ENCODE results near the gene GNA15.
"Not testable (repeated sequence)": the region's sequence is repeated elsewhere in the genome, so short reads cannot be mapped to it uniquely, and the experiment has no call there.

GNA15 gene

DNA sequence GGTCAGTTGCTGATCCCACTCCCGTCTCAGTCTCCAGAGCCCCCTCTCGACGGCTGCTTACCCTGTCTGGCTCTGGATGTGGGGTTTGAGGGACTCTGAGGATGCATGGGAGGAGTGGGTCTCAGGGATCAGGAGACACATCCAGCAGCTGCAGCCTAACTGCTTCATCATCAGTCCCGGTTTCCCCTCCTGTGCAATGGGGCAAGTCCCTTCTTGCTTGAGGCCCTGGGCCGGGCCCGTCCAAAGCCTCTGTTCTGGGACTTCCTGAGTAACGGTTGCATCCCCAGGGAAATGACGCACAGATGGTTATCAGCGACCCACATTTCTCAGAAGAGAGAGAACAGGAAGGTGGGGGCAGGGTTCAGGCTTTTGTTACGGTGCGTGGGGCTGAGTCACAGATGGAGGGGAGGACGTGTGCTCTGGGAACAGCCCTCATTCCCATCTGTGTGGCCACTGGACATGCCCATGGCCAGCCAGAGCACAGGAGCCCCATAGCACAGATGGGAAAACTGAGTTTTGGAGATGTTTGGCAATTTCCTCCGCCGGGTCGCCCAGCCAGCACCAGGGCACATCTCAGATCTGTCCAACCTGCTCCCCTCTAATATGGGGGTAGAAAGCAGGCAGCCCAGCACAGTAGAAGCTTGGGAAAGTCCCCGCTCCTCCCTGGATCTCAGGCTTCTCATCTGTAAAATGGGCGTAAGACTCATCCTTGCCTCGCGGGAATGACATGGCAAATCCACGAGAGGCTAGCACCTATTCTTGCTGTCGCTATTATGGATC, 19.3 kb downstream of the GNA15 start:
- H3K27ac Mint-ChIP-seq: no peak overlapping the region
- peaks cover 6% of the 10 kb centered on the region for H3K4me1 Mint-ChIP-seq
- H3K9me3 Mint-ChIP-seq: peaks cover 1% of the 10 kb centered on the region
- peaks cover 1% of the 10 kb centered on the region for H3K36me3 Mint-ChIP-seq
- H3K27me3 Mint-ChIP-seq: no peaks in the 10 kb centered on the region
- ATAC-seq (ENCODE audit: low read depth): peak; percentile 98
- DNase-seq (ENCODE audit: low spot score in 2 of 2): peak; percentile 50 to 65
- no peak overlapping the region for H3K4me3 Mint-ChIP-seq

- DNase-seq (ENCODE audit: low spot score in 2 of 2): no peak
- Mint-ChIP-seq H3K9me3 (peaks cover 3% of the 10 kb centered on the region), H3K4me1 (peaks cover 6% of the 10 kb centered on the region), H3K4me3 (no peak overlapping the region), H3K36me3 (peaks cover 2% of the 10 kb centered on the region), H3K27ac (no peak overlapping the region), H3K27me3 (no peaks in the 10 kb centered on the region)
- no peak for ATAC-seq (ENCODE audit: low read depth)
These were observed 21.4 kb downstream of the GNA15 start for GRCh38 chr19:3157096-3157845.

GRCh38 chr19:3159565-3159964, 23.7 kb downstream of the GNA15 start:
- H3K27me3 Mint-ChIP-seq: no peaks in the 10 kb centered on the region
- ATAC-seq (ENCODE audit: low read depth) (no peak), DNase-seq (ENCODE audit: low spot score in 2 of 2) (no peak)
- H3K4me1 Mint-ChIP-seq: peaks cover 11% of the 10 kb centered on the region
- no peak overlapping the region for H3K4me3 Mint-ChIP-seq
- H3K9me3 Mint-ChIP-seq: peaks cover 3% of the 10 kb centered on the region
- H3K27ac Mint-ChIP-seq: no peak overlapping the region
- peaks cover 2% of the 10 kb centered on the region for H3K36me3 Mint-ChIP-seq

DNA sequence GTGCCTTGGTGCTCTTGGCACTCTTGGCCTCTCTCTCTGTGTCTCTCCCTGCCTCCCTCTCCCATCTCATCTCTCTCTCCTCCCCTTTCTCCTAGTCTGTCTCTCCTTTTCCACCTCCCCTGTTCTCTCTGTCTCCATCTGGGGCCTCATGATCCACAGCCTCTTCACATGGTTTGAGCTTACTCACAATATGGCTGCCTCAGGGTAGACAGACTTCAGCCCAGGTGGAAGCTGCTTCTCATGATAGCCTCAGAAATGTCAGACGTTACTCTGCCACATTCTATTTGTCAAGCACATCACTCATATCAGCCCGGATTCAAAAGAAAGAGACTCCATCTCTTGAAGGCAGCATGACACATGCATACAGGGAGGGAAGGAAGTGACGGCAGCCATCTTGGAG, 24.4 kb downstream of the GNA15 start:
- no peak overlapping the region for H3K27ac Mint-ChIP-seq
- H3K9me3 Mint-ChIP-seq: peaks cover 3% of the 10 kb centered on the region
- DNase-seq (ENCODE audit: low spot score in 2 of 2) (no peak), ATAC-seq (ENCODE audit: low read depth) (no peak)
- no peaks in the 10 kb centered on the region for H3K27me3 Mint-ChIP-seq
- H3K4me1 Mint-ChIP-seq: peaks cover 11% of the 10 kb centered on the region
- peaks cover 2% of the 10 kb centered on the region for H3K36me3 Mint-ChIP-seq
- H3K4me3 Mint-ChIP-seq: no peak overlapping the region

GRCh38 chr19:3161453-3161852, 25.6 kb downstream of the GNA15 start:
- ATAC-seq (ENCODE audit: low read depth) (no peak), DNase-seq (ENCODE audit: low spot score in 2 of 2) (no peak)
- Mint-ChIP-seq H3K36me3 (peaks cover 2% of the 10 kb centered on the region), H3K27ac (no peak overlapping the region), H3K27me3 (no peaks in the 10 kb centered on the region), H3K9me3 (peaks cover 3% of the 10 kb centered on the region), H3K4me1 (peaks cover 10% of the 10 kb centered on the region), H3K4me3 (no peak overlapping the region)

- Mint-ChIP-seq H3K4me1 (peaks cover 10% of the 10 kb centered on the region), H3K4me3 (no peak overlapping the region), H3K36me3 (peaks cover 2% of the 10 kb centered on the region), H3K27ac (no peak overlapping the region), H3K9me3 (peaks cover 3% of the 10 kb centered on the region), H3K27me3 (no peaks in the 10 kb centered on the region)
- ATAC-seq (ENCODE audit: low read depth) (no peak), DNase-seq (ENCODE audit: low spot score in 2 of 2) (no peak)
These were observed 26.8 kb downstream of the GNA15 start for GRCh38 chr19:3162418-3163229.

- H3K9me3 Mint-ChIP-seq: peaks cover 3% of the 10 kb centered on the region
- H3K4me3 Mint-ChIP-seq: no peak overlapping the region
- no peak overlapping the region for H3K27ac Mint-ChIP-seq
- no peaks in the 10 kb centered on the region for H3K27me3 Mint-ChIP-seq
- ATAC-seq (ENCODE audit: low read depth): peak; percentile 93
- DNase-seq (ENCODE audit: low spot score in 2 of 2): peak; percentile 74 to 75
- peaks cover 10% of the 10 kb centered on the region for H3K4me1 Mint-ChIP-seq
- peaks cover 2% of the 10 kb centered on the region for H3K36me3 Mint-ChIP-seq
These were observed 27.5 kb downstream of the GNA15 start for GRCh38 chr19:3163230-3163886.

DNA sequence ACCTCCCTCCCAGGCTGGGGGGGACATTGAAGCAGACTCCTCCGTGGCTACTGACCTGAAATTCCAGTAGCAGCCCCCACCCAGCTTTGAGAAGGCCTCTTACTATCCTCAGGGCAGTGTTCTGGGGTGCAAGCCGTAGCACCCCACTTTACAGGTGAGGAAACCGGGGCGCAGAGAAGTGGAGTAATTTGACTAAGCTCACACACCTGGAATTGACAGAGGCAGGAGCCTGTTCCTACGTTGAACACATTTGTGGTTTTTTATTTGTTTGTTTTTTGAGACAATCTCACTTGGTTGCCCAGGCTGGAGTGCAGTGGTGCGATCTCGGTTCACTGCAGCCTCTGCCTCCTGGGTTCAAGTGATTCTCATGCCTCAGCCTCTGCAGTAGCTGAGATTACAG, 28.1 kb downstream of the GNA15 start:
- H3K4me3 Mint-ChIP-seq: no peak overlapping the region
- no peak for DNase-seq (ENCODE audit: low spot score in 2 of 2)
- no peaks in the 10 kb centered on the region for H3K27me3 Mint-ChIP-seq
- H3K36me3 Mint-ChIP-seq: peaks cover 2% of the 10 kb centered on the region
- peaks cover 10% of the 10 kb centered on the region for H3K4me1 Mint-ChIP-seq
- H3K27ac Mint-ChIP-seq: no peak overlapping the region
- no peak for ATAC-seq (ENCODE audit: low read depth)
- H3K9me3 Mint-ChIP-seq: peaks cover 3% of the 10 kb centered on the region

DNA sequence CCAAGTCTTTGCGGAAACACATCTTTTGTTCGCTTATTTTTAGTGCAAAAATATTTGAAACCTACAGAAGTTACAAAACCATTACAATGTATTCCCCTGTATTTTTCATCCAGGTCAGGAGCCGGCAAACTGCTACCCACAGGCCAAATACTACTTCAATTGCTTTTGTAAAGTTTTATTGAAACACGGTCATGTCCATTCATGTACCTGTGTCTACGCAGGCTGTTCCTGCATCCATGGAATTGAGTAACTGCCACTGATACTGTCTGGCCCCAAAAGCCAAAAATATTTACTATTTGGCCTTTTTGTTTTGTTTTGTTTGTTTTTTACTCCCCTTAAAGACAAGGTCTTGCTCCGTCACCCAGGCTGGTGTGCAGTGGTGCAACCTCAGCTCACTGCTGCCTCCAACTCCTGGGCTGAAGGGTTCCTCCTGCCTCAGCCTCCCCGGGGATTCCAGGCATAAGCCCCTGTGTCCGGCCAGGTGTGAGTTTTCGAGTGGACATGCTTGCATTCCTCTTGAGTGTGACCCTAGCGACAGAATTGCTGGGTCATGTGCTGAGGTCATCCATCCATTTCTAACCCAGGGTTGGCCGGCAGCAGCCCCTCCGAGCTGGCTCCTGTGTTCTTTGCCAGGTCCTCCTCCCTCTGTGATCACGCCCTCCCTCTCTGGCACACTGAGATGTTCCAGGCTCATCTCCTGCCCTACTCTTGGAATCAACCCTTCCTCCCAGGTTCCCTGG, 31.9 kb downstream of the GNA15 start:
- no peaks in the 10 kb centered on the region for H3K9me3 Mint-ChIP-seq
- ATAC-seq (ENCODE audit: low read depth) (no peak), DNase-seq (ENCODE audit: low spot score in 2 of 2) (no peak)
- H3K36me3 Mint-ChIP-seq: no peaks in the 10 kb centered on the region
- H3K4me1 Mint-ChIP-seq: peaks cover 25% of the 10 kb centered on the region
- H3K27me3 Mint-ChIP-seq: no peaks in the 10 kb centered on the region
- H3K27ac Mint-ChIP-seq: no peak overlapping the region
- H3K4me3 Mint-ChIP-seq: no peak overlapping the region

GRCh38 chr19:3171894-3172672, 36.2 kb downstream of the GNA15 start:
- H3K27ac Mint-ChIP-seq: peak overlapping the region; percentile 90

DNA sequence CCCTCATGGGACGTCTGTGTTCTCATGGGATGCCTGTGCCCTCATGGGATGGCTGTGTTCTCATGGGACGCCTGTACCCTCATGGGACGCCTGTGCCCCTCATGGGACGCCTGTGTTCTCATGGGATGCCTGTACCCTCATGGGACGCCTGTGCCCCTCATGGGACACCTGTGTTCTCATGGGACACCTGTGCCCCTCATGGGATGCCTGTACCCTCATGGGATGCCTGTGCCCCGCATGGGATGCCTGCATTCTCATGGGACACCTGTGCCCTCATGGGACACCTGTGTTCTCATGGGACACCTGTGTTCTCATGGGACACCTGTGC, 36.8 kb downstream of the GNA15 start:
- not testable (repeated sequence) for ATAC-seq (ENCODE audit: low read depth); H3K36me3 Mint-ChIP-seq; H3K27me3 Mint-ChIP-seq; H3K9me3 Mint-ChIP-seq
- H3K4me3 Mint-ChIP-seq: peak overlapping the region; percentile 25
- peak; percentile 75 to 77 for DNase-seq (ENCODE audit: low spot score in 2 of 2)
- peaks cover 30% of the 10 kb centered on the region for H3K4me1 Mint-ChIP-seq
- peak overlapping the region; percentile 90 for H3K27ac Mint-ChIP-seq

More at GRCh38 chr19:3171894-3172672, 36.2 kb downstream of the GNA15 start:
- no peaks in the 10 kb centered on the region for H3K27me3 Mint-ChIP-seq
- ATAC-seq (ENCODE audit: low read depth) (peak; percentile 81), DNase-seq (ENCODE audit: low spot score in 2 of 2) (peak in 1 of 2 donors; percentile 74)
- H3K9me3 Mint-ChIP-seq: peaks cover 2% of the 10 kb centered on the region
- H3K36me3 Mint-ChIP-seq: no peaks in the 10 kb centered on the region
- H3K4me3 Mint-ChIP-seq: peak overlapping the region; percentile 25
- peaks cover 28% of the 10 kb centered on the region for H3K4me1 Mint-ChIP-seq

GRCh38 chr19:3175781-3176714, 40.2 kb downstream of the GNA15 start:
- Mint-ChIP-seq H3K4me1 (peaks cover 29% of the 10 kb centered on the region), H3K36me3 (peaks cover 13% of the 10 kb centered on the region), H3K27me3 (no peaks in the 10 kb centered on the region), H3K4me3 (peak overlapping the region; percentile 35), H3K27ac (peak overlapping the region; percentile 95), H3K9me3 (peaks cover 2% of the 10 kb centered on the region)
- peak; percentile 18 for ATAC-seq (ENCODE audit: low read depth)
- DNase-seq (ENCODE audit: low spot score in 2 of 2): peak; percentile 44 to 50

Measured in memory B cell (primary cell).